Epithelial cell of prostate (primary cell): ENCODE measurements around the gene MOCOS.

Source experiments
- DNase-seq: peaks from one replicate; pipeline ENCODE4 v3.0.0-alpha.2; 2011; ENCODE audit warnings: low read depth, low spot score
- H3K27ac ChIP-seq: fragments of 450-650 bp; 2 replicates; pipeline ENCODE4 v1.5.1; 2017; ENCODE audit warnings: mild to moderate bottlenecking

Gene MOCOS

DNA sequence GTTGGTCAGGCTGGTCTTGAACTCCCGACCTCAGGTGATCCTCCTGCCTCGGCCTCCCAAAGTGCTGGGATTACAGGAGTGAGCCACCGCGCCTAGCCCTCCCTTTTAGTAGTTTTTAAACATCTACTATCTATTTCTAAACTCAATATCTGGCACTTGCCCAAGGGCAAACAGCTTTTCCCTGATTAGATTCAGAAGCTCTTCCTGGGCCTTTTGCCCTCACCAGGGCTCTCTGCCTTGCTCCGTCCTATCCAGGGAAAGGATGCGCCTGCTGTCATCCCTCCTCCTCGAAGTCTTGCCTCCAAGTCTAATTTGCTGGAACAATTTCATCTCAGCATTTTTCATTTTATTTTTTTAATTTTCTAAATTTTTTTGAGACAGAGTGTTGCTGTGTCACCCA is 68.8 kb downstream of the MOCOS start:
- DNase-seq = no peak
- H3K27ac ChIP-seq = no peak overlapping the region

- DNase-seq = no peak
These were observed 75.7 kb downstream of the MOCOS start for GRCh38 chr18:36262971-36263370.

GRCh38 chr18:36264283-36264682 is 77.0 kb downstream of the MOCOS start:
- H3K27ac ChIP-seq = no peak overlapping the region
- no peak for DNase-seq

More at GRCh38 chr18:36262971-36263370, 75.7 kb downstream of the MOCOS start:
- H3K27ac ChIP-seq = no peak overlapping the region

DNA sequence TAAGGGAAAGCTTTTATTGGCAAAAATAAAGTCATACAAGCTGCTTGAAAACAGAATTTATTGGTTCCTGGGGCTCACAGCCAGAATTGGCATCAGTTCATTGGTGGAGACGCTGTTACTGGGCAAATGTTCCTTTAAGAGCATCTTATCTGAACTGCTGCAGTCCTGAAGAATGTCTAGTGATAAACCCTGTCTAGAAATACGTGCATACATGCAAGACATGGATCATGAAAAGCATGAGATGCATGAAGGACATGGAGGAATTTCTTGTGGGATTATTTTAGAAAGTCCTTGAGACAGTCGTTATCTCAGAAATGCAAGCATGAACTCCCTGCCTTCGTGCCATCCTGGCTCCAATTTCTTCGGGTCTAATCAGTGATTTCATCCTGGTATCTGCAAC is 77.7 kb downstream of the MOCOS start:
- DNase-seq = no peak
- H3K27ac ChIP-seq = no peak overlapping the region

DNA sequence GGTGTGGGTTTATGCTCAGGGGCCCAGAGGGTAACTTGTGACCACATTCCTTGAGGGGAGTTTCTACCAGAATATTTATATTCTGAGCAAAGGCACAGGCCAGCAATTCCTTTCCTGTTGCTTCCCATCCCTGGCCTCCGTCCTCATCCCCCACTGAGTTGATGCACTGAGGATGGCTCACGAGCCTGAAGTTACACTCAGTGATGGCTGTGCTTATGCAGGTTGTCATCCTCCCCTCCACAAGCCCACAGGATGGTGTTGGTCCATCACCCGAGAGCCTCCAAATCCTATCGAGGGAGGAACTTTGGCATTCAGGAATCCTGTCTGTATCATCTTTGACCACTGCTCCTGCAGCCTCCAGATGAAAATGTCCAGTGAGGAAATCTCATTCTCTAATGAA is 81.9 kb downstream of the MOCOS start:
- no peak overlapping the region for H3K27ac ChIP-seq
- DNase-seq = no peak

GRCh38 chr18:36271153-36271552 is 83.9 kb downstream of the MOCOS start:
- DNase-seq = no peak

GRCh38 chr18:36273347-36273746 is 86.0 kb downstream of the MOCOS start:
- no peak overlapping the region for H3K27ac ChIP-seq
- DNase-seq = no peak

More at GRCh38 chr18:36271153-36271552, 83.9 kb downstream of the MOCOS start:
- no peak overlapping the region for H3K27ac ChIP-seq

- no peak for DNase-seq
- no peak overlapping the region for H3K27ac ChIP-seq
These were observed 86.9 kb downstream of the MOCOS start for GRCh38 chr18:36274083-36274715.

- no peak for DNase-seq
- H3K27ac ChIP-seq = no peak overlapping the region
These were observed 88.3 kb downstream of the MOCOS start for GRCh38 chr18:36275561-36275960.

DNA sequence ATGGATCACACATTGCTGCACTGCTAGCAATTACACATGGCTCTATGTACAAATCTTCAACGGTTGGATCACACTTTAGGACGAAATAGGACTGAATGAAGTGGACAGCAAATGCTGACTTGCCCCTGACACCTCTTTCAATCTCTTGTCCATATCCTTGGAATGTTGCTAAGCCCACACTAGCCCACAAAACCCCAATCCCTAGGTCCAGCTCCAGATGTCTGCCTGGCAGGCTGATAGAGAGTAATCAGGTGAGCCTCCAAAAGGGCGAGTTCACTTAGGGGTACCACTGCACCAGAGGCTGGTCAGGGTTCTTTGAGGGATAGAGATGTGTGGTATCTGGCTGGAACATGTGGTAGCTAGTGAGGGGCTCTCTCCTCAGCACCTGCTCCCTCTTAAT is 91.7 kb downstream of the MOCOS start:
- no peak overlapping the region for H3K27ac ChIP-seq
- no peak for DNase-seq

DNA sequence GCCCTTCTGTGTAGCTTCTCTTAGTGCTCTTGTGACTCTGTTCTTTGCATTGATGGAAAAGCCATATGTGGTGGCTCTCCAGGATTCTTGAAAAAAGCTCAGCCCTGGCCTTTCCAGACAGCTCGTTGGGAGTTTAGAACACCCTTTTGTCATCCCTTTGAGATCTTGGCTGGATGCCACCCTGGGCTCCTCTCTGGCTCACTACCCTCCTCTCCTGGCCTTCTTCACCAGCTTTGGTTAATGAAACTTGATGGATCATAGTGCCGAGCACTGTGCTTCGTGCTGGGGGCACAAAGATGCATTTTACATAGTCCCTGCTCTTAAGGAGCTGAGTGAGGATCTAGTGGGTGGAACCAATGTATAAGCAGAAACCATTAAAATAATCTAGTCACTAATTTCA is 94.6 kb downstream of the MOCOS start:
- H3K27ac ChIP-seq = no peak overlapping the region
- no peak for DNase-seq

GRCh38 chr18:36283448-36283847 is 96.2 kb downstream of the MOCOS start:
- no peak overlapping the region for H3K27ac ChIP-seq
- no peak for DNase-seq

GRCh38 chr18:36284268-36284667 is 97.0 kb downstream of the MOCOS start:
- DNase-seq = no peak
- H3K27ac ChIP-seq = no peak overlapping the region

DNA sequence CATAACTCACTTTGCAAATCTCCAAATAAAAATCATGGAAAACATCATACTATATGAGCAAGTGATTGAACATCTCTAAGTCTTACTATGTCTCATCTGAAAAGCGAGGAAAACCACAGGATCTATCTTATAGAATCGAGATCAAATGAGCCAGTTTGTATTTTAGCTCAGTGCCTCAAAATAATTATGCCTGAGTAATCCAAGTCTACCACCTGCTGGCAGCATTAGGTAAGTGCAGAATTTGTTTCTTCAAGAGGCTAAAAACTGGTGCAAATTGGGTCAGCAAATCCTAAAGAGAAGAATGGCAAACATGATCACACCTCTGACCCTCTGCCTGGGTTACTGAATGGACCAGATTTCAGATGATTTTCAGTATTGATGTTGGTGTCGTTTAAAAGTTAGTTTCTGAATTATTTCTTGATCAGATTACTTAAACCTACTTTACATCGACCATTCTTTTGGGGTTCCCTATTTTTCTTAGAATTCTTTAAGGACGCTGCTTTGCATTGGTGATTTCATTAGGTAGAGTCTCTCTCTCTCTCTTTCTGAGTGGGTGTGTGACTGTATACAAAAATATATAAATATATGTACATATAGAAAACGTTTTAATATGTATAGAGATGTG is 97.5 kb downstream of the MOCOS start:
- H3K27ac ChIP-seq = no peak overlapping the region
- DNase-seq = no peak

DNA sequence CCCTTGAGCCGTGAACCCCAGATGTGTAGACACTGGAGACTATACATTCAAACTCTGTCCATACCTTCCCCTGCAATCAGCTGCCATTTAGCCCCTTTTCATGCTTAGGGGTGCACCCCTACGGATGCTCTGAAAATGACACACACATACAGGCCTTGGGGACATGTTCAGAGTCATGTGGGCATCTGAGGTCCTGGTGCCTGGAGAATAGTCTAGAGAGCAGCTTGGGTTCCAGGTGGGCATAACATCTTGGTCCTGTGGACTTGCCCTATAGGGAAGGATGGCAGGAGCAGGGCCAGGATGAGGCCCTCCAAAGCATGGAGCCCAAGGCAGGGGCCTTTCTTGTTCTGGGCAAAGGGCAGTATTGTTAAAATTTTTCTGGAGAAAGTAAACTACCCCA is 100.4 kb downstream of the MOCOS start:
- H3K27ac ChIP-seq = no peak overlapping the region
- no peak for DNase-seq

DNA sequence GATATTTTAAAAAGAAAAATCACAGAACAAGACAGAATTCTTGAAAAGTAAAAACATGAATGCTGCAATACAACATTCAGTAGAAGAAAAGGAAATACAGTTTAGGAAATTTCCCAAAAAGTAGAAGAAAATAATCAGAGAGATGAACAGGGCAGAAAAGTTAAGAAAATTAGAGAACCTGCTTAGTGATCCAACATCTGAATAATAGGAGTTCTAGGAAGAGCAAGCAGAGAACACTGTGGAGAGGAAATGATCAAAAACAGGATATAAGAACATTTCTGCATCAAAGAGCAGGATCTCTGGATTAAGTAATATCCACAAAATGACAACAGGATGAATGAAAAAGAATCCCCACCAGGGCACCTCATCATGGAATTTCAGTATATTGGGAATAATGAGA is 101.4 kb downstream of the MOCOS start:
- no peak for DNase-seq

GRCh38 chr18:36294031-36294430 is 106.7 kb downstream of the MOCOS start:
- H3K27ac ChIP-seq = peak overlapping the region; percentile 10
- DNase-seq = no peak

More for the DNA sequence above, 101.4 kb downstream of the MOCOS start:
- no peak overlapping the region for H3K27ac ChIP-seq

GRCh38 chr18:36295214-36295613 is 107.9 kb downstream of the MOCOS start:
- no peak overlapping the region for H3K27ac ChIP-seq
- no peak for DNase-seq

DNA sequence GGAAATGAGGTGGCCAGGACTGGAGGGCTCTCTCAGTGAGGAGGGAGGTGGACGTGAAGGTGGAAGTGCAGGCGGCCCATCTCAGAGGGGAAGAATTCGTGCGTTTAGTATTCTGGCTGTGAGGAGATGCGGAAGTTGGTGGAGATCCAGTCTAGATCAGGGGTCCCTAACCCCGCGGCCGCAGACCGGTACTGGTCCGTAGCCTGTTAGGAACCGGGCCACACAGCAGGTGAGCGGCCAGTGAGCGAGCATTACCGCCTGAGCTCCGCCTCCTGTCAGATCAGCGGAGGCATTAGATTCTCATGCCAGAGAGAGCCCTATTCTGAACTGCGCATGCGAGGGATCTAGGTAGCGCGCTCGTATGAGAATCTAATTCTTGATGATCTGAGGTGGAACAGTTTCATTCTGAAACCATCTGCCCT is 108.6 kb downstream of the MOCOS start:
- H3K27ac ChIP-seq = peak overlapping the region; percentile 62
- no peak for DNase-seq

GRCh38 chr18:36296650-36297416 is 109.5 kb downstream of the MOCOS start:
- peak overlapping the region; percentile 62 for H3K27ac ChIP-seq
- no peak for DNase-seq

GRCh38 chr18:36297417-36298125 is 110.3 kb downstream of the MOCOS start, which contains the start of gene FHOD3:
TSS of gene FHOD3 (plus strand) at chr18:36297713. CDS start at chr18:36297836, 123 bp downstream.
- H3K27ac ChIP-seq = peak within 1 kb of the TSS; percentile 62

More at GRCh38 chr18:36297417-36298125, 110.3 kb downstream of the MOCOS start, which contains the start of gene FHOD3:
- DNase-seq = no peak
